NCI-H1092 (cell line): Measurements from ENCODE around the gene PDP2.
"Not testable (repeated sequence)": the region's sequence is repeated elsewhere in the genome, so short reads cannot be mapped to it uniquely, and the experiment has no call there.

ENCODE experiments used
- DNase-seq: peaks from one replicate; lab custom pipeline; 2025; lab: John Stamatoyannopoulos, UW

Gene PDP2

DNA sequence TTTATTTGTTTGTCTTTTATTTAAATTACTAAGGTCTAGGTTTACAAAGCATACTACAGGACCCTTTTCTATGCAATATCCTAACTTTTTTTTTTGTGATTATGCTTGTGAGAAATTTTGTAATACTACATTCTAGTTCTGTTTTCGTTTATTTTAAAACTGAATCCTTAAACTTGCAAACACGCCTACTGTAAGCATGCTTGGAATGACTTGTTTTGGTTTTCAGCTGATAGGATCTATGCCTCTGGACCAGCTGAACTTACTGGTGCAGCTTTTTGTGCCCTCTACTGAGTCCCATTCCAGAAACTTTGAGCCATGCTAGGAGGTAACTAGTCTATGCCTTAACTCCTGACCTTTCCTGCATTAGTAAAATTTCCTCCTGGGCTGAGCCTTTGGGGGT is 6.0 kb downstream of the PDP2 start:
- no peak for DNase-seq

DNA sequence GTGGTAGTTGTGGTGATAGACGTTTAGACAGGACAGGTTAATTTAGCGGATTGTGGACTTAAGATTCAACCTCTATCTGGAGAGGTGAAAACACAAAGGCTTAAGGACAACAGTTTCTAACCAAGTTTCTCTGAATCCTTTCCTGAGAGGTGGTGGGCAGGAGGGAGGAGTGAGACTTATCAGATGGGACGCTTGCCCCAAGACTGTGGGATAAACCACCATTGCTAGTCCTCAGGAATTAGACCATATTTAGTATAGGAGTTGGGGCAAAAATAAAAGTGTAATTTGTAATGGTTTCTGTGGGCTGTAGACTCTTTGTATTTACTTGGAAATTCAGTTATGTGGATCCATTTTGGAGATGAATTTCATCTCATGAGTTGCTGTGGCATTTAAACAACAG is 6.6 kb downstream of the PDP2 start:
- DNase-seq, result no peak

DNA sequence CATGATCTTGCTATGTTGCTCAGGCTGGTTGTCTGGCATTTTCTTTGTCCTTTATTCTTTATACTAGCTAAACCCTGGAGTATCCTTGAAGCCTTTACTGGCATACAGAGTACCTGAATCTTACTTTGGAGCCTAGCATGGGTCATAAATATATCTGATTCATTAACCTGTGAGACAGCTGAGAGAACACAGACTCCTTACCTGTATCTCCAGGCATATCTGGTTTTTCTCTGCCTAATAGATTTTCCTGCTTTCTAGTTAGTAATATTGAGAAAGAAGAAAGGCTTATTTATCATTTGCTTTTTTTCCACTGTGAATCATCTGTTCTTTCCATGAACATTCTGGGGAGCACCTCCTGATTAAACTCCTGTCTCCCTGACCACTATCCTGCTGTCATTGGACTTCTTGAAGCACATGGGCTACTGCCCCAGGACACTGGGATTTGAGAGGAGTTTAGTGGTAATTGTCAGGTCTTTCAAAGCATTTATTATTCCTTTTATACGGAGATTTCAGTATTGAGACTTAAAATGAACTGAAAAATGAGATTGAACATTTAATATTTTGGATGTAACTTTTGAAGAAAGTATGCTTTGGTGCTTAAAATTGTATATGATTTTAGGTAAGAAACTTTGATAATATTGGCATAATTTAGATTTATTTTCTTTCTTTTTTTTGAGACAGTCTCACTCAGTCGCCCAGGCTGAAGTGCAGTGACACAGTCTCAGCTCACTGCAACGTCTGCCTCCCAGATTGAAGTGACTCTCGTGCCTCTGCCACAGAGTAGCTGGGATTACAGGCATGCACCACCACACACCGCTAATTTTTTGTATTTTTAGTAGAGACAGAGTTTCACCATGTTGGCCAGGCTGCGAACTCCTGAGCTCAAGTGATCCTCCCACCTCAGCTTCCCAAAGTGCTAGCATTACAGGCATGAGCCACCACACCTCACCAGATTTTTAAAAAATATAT is 8.6 kb downstream of the PDP2 start:
- no peak for DNase-seq

GRCh38 chr16:66889622-66890021 is 9.3 kb downstream of the PDP2 start:
- DNase-seq, result no peak

DNA sequence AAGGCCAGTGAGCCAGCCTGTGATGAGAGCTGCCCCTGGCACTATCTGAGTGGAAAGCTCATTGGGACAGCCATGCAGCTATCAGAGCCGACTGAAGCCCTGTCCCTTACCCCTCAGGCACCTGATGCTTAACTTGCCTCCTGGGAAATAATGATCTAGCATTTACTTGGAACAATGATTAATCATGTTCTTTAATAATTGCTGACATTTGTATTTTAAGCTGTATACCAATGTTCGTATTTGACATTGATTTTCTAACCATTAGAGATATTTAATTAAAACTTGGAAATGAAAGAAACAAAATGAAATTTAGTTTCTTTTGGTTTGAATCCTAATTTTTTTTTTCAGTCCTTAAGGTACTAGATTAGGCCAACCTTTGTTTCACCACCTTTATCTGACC is 10.5 kb downstream of the PDP2 start:
- DNase-seq, result no peak

DNA sequence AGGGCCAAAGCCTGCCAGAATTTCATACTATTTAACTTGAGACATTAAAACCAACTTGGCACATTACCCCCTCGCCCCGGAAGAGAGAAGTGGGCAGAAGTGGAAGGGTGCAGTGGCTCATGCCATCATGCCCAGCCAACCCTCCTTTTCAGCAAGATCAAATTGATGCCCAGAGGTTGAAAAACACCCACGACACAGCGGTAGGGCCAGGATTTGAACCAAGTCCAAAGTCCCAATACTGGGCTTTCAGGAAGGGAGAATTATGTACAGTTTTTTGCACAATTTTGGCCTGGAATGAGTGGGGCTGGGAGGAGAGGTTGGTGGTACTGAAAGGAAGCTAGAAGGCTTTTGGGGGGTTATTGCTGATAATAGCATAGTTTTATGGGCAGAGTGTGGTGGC is 11.0 kb downstream of the PDP2 start:
- no peak for DNase-seq

DNA sequence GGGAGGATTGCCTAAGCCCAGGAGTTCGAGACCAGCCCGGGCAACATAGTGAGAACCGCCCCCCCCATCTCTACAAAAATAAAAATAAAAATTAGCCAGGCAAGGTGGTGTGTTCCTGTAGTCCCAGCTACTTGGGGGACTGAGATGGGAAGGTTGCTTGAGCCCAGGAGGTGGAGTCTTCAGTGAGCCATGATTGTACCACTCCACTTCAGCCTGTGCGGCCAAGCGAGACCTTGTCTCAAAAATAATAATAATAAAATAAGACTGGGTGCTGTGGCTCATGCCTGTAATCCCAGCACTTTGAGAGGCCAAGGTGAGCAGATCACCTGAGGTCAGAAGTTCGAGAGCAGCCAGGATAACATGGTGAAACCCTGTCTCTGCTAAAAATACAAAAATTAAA is 11.5 kb downstream of the PDP2 start:
- DNase-seq, result no peak

DNA sequence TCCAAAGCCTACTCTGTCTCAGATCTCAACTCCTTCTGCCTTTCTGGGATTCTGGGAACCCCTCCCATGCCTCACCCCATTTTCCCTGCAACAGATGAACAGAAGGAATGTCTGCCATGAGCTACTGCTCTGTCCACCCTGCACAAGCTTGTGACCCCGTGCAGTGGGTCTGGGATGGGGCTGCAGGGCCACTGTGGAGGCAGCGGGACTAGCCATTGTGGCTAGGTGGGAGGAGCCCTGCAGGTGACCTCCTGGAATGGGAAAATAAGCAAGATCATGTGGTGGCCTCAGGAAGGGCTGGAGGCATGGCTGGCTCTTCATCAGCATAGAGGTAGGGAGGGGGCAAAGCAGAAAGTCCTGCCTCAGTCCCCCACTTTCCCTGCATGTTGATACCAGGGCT is 13.7 kb downstream of the PDP2 start:
- no peak for DNase-seq

- DNase-seq, result peak; percentile 53
Observed at GRCh38 chr16:66894948-66895688, 14.8 kb downstream of the PDP2 start.

- no peak for DNase-seq
Observed at GRCh38 chr16:66895689-66895979, 15.3 kb downstream of the PDP2 start.

DNA sequence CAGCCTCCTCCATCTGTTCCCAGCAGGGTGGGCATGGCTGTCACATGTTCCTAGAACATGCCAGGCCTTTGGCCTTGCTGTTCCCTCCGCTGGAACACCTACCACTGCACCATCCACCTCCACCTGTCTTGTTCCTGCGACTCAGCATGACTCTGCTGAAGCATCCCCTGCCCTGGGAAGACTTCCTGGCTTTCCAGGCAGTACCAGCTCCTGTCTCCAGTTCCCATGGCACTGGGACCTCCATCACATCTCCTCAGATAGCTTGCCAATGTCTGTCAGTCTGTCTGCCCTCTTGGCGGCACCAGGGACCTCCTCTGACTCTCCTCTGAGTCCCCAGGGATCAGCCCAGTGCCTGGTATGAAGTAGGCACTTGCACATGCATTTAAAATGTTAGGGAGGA is 15.7 kb downstream of the PDP2 start:
- DNase-seq, result no peak

DNA sequence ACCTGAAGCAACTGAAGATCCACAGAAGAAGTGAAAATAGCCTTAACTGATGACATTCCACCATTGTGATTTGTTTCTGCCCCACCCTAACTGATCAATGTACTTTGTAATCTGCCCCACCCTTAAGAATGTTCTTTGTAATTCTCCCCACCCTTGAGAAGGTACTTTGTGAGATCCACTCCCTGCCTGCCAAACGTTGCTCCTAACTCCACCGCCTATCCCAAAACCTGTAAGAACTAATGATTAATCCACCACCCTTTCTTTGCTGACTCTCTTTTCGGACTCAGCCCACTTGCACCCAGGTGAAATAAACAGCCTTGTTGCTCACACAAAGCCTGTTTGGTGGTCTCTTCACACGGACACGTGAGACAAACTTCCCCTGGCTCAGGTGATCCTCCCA is 16.4 kb downstream of the PDP2 start:
- DNase-seq, result not testable (repeated sequence)

- no peak for DNase-seq
Observed at GRCh38 chr16:66898207-66898606, 17.9 kb downstream of the PDP2 start.

- DNase-seq, result no peak
Observed at GRCh38 chr16:66898933-66899309, 18.6 kb downstream of the PDP2 start.

- DNase-seq, result no peak
Observed at GRCh38 chr16:66899310-66899944, 19.1 kb downstream of the PDP2 start.

DNA sequence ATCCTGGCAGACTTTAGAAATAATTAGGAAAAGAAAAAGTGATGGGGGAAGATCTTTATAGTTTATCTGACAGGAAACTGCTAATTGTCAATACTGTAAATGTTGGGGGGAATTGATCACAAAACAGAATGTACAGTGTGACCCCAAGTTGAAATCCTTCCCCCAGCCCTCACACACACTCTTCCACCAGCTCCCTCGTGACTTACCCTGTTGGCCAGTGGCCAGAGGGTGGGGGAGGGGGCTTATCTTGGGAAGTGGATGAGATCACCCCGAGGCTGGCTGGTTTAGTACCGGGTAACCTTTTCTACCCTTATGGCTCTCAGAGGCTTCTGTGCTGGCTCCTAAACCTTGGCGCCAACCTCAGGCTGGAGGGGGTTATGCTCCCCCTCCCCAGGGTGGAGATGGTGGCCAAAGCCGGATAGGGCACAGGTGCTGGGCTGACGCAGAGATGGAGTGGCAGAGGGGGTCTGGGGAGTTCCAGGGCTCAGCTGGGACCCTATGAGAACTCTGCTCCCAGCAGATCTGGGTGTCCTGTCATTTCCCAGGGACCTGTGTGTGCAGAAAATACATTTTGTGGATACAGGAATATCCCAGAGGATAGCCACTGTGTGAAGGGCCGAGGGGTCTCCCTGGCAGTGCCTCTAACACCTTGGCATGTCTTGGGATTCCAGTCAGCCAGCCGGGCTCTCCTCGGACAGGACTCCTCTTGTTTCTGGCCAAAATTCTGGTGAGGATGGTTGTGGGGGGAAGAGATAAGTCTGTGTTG is 19.8 kb downstream of the PDP2 start:
- peak; percentile 56 for DNase-seq

- no peak for DNase-seq
Observed at GRCh38 chr16:66900721-66901441, 20.6 kb downstream of the PDP2 start.

DNA sequence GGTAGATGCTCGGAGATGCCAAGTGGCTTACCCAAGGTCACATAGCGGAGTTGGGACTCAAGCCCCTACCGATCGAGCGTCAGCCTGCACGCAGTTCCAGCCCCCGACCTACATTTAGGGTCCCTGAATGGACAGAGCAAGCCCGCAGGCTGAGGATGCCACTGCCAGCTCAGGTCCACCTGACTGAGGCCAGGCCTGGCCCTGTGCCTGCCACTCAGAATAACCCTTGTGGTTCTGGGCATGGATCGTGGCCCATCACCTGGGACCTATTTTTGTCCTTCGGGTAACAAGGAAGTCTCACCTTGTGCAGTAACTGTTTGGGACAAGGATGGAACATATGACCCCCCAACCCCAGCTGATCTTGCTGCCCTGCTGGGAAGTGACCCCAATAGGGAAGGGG is 21.3 kb downstream of the PDP2 start:
- no peak for DNase-seq

DNA sequence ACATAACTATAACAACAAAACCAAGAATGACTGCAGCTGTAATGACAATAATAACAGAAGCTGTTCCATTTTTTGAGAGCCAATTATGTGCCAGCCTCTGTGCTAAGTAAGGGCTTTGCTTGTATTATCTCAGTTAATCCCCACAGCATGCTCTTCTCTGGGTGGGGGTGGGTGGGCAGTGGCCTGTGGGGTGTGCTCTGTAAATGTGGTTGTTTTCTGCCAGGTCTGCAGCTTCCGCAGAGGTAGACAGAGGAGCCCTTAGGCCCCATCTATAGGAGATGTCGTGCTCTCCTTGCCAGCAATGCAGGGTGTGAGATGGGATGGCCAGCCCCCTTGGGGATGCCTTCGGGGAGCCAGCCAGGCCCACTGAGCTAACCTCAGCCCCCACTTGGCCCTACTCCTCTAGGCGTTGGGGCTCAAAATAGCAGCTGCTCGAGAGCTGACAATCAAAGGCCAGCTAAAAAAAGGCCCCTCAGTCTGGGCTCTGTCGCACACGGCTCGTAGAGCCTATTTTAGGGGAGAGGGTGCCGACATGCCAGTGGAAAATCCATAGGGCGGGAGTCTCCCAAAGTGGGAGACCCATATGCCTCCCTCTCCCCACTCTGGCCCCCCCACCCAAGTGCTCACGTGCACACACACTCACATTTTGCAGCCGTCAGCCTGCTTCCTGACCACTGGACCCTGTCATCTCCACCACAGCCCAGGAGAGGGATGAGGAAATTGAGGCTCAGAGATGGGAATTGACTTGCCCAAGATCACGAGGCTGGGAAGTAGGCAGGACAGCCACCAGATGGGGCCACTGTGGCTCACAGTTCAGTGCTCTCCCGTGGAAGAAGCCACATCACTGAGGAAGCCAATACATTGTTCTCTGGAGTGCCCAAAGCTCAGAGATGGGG is 22.6 kb downstream of the PDP2 start:
- DNase-seq, result no peak
